Measurements from ENCODE around the gene BABAM2.
A peak's percentile ranks its signal among the peaks of the same experiment; 100 is the strongest.

Gene BABAM2

DNA sequence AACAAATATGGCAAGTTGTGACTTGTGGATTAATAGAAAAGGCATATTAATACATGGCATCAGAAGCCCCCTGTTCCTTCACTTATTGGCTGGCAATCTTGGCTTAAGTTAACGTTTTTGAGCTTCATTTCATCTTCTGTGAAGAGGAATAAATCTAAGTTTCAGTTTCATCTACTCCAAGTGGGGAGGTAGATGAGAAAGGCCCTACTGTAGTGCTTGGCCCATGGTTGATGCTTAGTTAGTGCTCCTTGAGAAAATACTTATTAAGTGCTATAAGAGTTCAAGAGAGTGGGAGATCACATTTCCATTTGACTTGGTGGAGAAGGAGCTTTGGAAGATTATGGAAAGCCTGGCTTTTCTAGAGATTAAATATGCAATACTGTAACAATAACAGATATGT lies 244.3 kb downstream of the BABAM2 start:
- DNase-seq = no peak

DNA sequence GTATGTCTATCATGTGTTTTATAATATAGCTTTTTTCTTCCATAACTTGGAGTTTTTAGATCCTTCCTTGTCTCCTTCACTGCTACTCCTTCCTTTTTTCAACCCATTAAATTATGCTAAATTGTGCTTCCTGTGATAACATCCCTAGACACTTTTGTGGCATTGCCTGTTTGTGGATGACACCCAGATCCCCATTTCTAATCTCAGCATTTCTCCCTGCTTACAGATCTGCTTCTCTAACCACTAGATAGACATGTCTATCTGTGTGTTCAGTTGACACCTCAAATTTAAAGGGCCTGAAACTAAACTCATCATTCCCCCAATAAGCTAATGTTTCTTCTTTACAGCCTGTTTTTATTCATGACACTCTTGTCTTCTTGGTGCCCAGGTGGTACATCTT lies 244.8 kb downstream of the BABAM2 start:
- DNase-seq = no peak

DNA sequence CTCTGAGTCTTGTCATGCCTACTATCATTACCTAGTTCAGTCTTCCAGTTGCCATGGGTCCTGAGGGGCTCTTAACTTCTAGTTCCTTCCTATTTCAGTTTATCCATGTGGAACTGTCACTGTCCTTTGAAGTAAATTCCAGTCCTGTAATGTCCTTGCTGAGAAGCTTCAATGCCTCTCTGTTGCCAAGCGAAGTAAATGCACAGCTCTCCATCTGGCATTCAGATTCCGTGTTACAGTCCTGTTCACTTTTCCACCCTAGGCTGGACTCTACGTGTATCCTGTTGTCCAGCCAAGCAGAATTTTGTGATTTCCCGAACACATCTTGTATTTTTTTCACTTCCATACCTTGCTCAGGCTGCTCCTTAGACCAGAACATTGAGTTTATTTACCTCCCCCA lies 245.3 kb downstream of the BABAM2 start:
- DNase-seq = no peak

DNA sequence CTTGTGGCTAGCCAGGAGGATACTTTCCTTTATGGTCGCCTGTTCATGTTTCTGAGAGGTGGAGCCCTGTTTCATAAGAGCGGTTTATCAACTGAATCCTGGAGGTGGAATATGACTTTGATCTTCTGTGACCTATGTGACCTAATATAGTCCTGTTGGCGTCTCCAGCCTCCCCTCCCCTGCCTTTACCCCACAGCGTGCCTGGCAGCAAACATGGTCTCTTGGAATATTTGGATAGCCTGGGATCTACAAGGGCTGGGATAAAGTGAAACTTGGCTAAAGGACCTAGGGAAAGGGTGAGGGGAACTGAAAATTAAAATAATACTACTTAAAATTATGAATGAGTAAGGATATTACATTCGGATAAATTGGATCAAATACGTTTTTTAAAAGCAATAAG lies 246.0 kb downstream of the BABAM2 start:
- no peak for DNase-seq

DNA sequence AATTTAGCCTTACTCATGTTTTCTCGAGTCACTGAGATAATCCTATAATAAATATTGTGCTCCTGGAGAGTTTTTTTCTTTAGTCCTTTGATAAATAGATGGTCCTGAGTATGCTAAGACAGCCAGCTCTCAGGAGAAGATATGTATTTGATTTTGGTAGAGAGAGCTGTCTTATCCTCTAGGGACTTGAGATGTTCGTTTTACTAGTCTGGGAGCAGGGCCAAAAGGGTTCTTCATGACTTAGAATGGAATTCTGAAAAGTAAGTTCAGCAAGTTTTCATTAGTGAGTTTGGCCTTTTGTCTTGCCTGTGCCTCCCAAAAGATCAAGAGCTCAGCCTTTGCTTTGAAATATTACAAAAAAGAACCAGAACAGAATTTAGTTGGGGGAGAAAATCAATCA lies 246.7 kb downstream of the BABAM2 start:
- peak; percentile 71 for DNase-seq

DNA sequence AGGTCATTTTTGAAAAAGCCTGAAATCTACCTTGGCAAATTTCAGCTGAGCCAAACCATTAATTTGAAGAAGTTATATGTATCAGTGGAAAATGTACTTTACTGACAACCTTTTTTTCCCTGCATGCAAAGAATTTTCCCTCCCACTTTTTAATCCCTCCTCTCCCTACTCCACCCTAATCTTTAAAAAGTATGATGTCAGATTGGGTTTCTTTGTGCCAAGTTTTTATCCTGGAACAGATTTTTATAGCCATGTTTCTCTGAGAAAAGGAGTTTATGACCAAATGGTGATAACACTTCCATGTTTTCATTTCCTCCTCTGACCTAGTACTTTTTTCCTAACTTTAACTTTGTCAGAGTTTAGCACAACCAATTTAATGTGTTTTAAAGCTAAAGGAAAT lies 251.9 kb downstream of the BABAM2 start:
- no peak for DNase-seq

DNA sequence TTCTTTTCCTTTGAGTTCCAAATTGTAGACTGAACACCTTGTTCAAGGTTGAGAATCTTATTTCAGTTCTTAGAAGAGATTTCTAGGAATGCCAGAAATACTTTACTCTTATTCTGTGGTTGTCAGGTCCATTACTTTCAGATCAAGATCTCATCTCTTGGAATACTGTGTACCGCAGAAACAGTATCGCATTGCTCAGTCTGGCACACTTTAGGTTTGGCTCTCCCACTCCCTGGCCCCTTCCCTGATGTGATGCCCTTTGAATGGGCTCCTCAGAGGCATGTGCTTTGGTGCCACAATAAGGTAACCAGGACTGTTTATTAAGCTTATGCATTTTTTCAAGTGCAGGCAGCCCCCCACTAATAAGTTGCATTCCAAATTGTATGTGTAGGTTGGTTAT lies 257.5 kb downstream of the BABAM2 start:
- DNase-seq = no peak

DNA sequence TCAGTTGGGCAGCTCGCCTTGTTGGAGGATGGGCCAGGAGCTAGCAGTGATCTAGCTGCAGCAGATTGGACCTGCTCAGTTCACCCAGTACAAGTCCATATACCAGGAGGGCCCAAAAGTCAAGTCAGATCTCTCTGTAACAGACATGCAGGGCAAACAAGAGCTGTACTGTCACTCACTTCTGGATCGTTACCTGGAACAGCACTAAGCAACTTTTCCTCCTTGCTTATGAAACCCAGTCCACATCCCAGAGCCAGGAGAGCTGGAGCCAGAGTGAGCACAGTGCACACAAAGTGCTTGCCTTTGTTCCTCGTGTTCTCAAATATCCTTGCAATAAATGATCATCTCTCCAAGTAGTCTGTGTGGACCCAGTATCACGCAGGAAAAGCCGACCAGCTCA lies 258.0 kb downstream of the BABAM2 start:
- no peak for DNase-seq

DNA sequence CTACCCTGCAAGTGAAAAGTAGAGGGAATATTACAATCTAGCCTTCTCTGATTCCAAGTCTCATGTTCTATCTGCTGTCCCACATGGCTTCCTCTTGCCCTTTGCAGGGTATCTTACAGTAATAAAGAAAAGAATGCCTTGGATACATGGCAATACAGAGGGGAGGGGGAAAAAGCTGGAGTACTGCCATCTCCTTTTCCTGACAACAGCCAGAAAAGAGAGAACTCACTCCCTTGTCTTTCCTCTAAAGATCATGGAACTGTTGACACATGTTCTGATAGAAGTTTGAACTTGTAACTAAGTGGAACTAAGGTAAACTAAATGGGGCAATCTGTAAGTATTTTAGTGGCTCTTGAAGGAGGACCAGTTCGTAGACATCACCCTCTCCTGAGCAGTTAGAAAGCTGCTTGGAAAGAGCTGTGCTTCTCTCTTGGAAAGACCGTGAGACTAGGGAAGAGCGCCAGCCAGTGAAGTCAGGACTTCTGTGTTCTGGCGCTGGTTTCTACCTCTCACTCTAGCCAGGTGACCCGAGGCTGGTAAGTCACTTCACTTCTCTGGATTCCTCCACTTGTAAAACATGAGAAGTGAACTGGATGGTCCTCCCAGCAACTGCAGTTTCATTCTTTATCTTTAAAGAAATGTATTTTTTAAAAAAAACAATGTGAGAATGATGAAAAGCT lies 259.8 kb downstream of the BABAM2 start:
- no peak for DNase-seq

DNA sequence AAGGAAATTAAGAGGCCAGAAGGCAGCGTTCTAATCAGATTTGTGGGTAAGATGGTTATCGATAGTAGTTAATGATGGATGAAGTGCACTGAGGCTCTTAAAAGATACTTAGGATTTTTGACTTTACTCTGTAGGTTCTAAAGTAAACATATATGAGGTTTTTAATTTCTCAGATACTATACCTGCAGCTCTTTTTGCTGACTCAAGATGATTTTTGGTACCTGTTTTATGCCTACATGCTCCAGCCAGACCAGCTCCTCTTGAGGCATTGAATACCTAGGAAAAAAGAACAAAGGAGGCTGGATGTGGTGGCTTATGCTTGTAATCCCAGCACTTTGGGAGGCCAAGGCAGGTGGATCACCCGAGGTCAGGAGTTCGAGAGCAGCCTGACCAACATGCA lies 260.5 kb downstream of the BABAM2 start:
- no peak for DNase-seq

DNA sequence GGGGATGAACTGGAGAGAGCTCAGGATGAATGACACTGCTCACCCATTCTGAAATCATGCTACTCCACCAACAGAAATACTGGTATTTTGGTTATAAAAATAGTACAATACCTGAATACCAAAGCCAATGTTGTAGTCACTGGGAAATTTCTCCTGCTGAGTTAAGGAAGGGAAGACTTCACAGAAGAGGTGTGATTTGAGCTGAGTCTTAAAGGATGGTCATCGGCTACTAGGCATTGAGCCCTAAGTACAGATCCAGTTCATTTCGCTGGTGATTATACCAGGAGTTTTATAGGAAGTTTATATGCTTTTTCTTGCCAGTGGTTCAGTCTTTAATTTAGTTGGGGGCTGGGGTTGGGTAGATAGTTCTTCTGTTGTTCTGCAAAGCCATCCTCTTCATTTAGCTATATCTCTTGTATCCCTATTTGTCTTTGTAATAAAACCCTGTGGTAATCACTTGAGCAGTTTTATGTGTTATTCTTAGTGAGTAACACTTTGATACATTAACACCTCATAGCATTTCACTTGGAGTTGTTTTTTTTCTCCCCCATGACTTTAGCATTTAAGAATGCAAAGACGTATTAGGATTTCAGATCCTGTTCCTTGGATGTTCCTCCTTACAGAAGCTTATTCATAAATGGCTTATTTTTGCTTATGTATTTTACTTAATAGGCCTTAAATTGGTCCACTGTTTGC lies 262.2 kb downstream of the BABAM2 start:
- DNase-seq = no peak

DNA sequence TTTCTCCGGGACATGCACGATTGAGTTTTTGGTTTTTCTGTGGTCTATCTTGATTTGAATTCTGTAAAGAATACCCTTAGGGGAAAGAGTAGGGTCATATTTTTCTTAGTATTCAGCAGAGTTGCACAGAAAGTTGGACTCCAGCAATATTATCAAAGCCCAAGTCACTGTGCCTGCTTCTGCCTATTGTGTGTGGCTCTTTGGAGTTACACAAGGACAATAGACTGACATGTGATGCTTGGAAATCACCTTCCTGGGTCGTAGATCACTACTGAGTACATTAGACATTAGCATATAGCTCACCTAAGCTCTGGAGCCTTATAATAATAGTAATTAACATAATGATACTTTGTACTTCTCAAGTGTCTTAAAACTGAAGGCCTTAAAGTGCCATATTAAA lies 263.3 kb downstream of the BABAM2 start:
- DNase-seq = no peak

DNA sequence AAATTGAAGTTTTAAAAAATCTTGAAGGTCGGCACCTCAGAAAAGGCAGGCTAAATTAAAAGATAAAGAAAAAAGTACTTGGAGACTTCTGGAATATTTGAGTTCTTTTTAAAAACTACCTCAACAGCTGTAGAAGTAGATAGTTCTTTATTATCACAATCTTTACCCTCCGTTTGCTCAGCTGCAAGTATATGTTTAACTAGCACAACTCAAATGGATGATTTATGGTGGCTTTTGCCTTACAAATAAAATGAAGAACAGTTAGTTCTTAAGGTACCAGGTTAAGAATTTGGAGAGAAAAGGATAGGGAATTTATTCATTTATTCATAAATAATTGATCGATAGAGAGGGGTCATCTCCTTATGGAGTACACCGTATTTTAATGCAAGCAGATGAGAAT lies 264.6 kb downstream of the BABAM2 start:
- DNase-seq = no peak

DNA sequence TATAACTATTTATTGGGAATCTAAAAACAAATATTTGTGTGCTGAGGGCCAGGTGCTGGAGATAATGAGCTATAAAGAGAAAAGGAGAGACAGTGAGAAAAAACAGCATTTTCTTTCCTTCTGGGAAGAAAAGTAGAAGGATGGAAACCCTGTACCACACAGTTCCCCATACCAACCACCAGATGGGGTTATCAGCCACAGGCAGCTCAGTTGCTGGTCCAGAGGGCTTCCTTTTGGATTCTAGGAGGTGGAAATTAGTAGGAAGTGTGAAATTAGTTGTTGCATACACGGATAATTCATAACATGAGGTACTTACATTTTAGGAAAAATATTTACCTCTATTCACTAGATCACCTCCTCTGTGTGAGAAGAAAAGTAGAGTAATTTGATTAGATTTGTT lies 265.1 kb downstream of the BABAM2 start:
- no peak for DNase-seq

DNA sequence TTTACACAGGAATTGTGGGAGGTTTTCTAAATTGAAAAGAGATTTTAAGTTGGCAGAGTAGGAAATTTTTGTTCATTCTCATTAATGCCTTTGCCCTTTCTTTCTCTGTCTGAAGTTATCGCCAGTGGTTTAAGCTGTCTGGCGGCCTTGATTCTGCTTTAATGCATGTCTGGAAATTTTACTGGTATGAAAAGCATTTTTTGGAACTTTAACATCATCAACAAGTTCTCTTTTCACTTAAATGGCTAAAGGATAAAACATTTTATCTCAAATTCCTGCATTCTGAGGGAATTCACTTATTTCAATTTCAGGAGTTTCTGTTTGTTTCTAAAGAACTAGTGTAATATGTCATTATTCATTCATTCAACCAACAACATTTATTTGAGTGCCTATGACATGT lies 268.3 kb downstream of the BABAM2 start:
- DNase-seq = no peak

DNA sequence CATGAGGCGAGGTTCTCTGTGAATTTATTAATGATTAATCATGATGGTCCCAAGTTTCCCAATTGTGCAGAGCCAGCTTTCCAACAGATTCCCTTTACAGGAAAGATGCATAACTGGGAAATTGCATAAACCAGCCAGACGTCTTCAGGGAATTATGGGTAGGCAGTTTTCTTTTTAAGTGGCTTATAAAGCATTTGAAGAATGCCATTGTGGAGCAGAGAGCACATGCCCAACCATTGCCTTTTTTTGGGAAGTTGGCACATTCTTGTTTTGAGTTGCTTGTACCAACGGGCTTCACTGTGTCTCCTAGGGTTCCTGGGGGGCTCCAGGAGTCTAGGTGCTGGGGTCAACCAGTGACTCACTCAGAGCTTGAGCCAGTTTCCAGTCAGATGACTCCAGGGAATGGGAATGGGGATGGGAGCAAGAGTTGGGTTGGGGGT lies 270.5 kb downstream of the BABAM2 start:
- no peak for DNase-seq

DNA sequence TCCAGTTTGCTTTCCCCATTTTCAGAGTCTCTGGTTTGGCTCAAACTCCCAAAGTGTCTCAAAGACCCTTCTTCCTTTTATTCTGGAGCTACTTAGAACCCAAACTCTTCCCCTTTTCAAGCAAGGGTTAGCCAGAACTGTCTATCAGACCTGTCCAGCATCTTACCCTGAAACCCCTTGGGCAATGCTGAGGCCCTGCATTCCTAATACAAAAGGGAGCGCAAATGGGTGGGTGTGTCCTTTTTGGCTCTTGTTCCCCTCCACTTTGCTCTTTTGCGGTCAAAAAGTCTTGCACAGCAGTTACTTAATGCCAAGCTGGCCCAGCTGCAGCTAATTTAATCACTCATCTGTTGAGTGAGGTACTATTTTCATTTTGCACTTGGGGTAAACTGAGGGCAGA lies 270.9 kb downstream of the BABAM2 start:
- no peak for DNase-seq

DNA sequence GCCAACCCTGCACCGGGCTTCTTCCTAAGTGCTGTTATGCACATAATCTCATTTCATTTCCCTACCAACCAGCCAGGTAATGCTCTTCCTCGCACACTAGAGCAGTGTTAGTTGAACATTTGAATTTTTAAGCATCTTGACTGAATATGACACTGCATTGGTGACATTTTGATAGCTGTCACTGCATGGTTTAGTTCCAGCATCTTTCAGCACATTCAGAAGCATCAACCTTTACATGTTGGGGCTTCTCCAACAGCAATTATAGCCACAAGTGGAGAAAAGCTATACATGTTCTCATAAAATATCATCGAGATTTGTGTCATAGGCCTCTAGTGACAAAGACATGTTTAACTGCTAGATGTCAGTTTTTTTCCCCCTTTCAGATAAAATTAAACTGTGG lies 272.0 kb downstream of the BABAM2 start:
- no peak for DNase-seq

DNA sequence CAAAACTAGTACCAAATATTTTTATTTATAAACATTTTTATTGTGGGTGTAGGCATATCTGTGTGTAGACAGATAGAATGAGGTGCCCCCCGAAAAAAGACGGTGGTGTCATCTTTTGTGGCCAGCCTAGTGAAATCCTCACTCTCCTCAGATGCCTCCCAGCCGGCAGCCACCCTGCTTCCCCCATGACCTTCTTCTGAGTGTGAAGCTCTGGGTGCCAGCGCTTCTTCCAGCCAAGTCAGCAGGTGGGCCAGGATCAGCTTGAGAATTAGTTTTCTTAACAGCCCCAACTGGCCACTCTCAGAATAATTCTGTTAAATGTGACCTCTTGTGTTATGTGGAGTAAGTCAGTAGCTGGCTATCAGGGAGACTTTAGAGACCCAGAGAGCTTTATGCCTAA lies 272.5 kb downstream of the BABAM2 start:
- no peak for DNase-seq

DNA sequence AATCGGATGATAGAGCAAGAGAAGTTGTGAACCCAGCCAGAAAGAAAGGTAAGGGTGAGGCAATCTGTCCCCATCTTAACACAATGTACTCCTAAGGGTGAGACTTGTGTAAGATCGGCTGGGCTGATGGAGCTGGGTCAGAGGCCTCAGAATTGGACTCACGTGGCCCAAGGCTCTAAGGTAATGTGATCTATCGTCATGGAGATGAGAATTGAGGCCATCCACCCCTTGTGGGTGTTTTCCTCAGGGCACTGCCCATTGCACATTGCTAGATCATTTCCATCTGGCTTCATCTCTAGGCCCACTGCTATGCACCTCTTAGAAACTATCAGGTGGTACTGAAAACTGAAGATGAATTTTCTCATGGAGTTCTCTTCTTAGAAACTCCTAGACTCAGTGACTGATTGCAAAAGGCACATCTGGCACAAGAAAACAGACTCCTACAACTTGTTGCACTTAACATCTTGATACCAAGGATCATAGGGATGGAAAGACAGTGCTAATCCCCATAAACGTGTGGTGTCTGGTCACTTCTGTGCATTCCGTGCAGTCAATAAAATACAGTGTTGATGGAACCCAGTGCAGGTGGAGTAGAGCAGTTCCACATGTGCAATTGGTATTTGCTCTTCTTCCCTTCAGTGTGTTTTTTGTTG lies 273.2 kb downstream of the BABAM2 start:
- no peak for DNase-seq

DNA sequence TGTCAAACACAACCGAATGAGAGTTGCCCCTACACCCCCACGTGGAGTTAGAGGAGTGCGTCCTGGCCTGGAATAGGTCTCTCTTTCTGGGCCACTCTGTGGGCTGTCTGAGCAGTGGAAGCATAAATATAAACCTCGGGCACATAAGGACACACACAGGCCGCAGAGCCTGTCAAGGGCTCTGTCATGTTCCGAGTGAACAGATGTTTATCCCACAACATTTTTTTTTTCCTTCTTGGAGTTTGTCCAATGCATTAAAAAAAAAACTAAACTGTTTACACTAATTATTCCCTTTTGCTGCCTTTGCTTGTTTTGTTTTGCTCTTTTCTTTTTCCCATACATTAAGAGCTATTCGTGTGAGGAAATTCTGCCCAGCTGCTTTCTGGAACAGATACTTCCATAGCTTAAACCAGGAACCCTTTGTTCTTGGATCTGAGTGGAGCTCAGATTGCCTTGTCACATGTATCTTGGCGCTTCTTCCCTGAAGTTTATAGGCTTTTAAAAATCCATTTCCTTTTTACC lies 273.8 kb downstream of the BABAM2 start:
- DNase-seq = peak; percentile 38

DNA sequence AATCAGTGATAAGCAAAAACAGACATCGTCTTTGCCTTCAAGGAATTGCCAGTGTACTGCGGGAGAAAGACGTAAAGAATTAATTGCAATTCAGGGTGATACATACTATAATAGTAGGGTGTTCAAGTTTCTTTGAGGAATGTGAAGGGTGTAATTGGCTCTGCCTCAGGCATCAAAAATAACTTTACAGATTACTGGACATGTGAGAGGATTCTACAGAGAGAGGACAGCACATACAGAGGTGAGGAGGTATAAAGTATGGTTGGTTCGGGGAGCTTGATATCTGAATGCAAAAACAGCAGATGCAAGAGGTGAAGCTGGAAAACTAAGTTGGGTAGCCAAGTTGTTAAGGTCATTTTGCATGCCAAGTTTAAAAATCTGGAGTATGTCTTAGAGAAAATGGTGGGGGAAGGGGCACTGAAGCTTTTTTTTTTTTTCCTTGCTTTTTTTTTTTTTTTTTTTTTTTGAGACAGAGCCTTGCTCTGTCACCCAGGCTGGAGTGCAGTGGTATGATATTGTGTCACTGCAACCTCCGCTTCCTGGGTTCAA lies 274.6 kb downstream of the BABAM2 start:
- no peak for DNase-seq

DNA sequence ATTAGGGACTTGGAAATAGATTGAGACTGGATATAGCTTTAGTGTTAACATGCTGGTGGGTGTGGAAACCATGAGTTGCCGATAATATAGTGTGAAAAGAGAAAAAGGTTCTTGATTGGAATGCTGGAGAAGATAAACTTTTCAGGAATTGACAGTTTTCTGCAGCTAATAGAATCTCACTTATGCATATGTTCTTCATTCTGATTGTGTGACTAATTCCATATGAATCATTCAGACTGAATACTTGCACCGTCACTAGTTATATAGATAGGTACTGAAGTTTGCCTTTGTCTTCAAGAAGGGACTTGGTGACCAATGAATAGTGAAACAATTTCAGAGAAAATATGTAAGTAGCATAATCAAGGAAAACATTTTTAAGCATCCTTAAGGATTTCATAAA lies 276.4 kb downstream of the BABAM2 start:
- DNase-seq = no peak

DNA sequence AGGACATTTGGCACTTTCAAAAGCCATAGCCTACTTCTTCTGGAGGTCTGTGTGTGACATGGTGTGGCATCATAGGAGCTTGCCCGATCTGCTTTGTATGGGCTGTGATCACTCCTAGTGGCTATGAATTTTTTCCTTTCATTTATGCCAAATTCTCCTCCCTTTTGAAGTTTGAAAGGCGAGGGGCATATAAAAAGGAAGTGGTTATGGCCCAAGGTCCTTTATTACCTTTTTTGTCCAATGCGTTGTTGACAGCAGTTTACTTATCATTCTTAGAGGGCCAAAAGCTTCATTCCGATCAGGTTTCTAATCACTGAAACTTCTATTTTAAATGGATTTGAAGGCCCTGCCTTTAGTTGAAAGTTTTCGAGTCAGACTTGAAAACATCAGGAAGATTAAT lies 277.8 kb downstream of the BABAM2 start:
- no peak for DNase-seq
